B cell (primary cell): Measurements from ENCODE around the gene HNF1B. TPM values are rescaled to one million over a fixed set of nuclear protein-coding genes. Genes with fewer than 3 reads are reported as not detected.

Experiments
- ATAC-seq: fragments of 200-7000 bp; cut with Tn5 transposase; one replicate; pipeline ENCODE4 v1.10.0; 2021; ENCODE audit warnings: low read depth, mild to moderate bottlenecking, moderate number of reproducible peaks, moderate library complexity
- CTCF ChIA-PET: fragments of 350-600 bp; sonication (Branson Sonifier 250); formaldehyde crosslinking; loops from one replicate; lab custom pipeline; 2021; ENCODE audit warnings: antibody characterized with exemption, inconsistent platforms; lab: Charles Lee
- POLR2A ChIA-PET: fragments of 350-600 bp; sonication (Branson Sonifier 250); formaldehyde crosslinking; loops from one replicate; lab custom pipeline; 2021; ENCODE audit warnings: antibody characterized with exemption; lab: Charles Lee
- DNase-seq: peaks from one replicate; pipeline ENCODE4 v3.0.0; 2013
- H2AFZ ChIP-seq: 2 replicates; pipeline ENCODE4 v1.6.1; 2012; ENCODE audit warnings: mild to moderate bottlenecking, low read depth, low read length; ENCODE audit not compliant: insufficient read depth, poor library complexity, severe bottlenecking
- H3K27ac ChIP-seq, 2 donors: 1 replicate in 1 of 2; 2 replicates in 1 of 2; pipeline ENCODE4 v1.5.1; 2012 to 2013; ENCODE audit warnings: low read length in 2 of 2, mild to moderate bottlenecking in 2 of 2, moderate library complexity in 1 of 2
- H3K27me3 ChIP-seq, 4 experiments: fragments of 200-600 bp in 1 of 4; sonication (generic) in 1 of 4; replicated peaks in 1 of 4; 1 replicate in 2 of 4; 2 replicates in 2 of 4; pipeline versions ENCODE4 v1.6.1 to v1.7.0; 2013 to 2016; ENCODE audit warnings: low read length in 3 of 4, mild to moderate bottlenecking in 2 of 4, mixed read lengths in 1 of 4, moderate library complexity in 1 of 4; ENCODE audit not compliant: insufficient read depth in 4 of 4, control insufficient read depth in 3 of 4; ENCODE audit errors: control extremely low read depth in 1 of 4
- H3K36me3 ChIP-seq, 2 experiments: replicated peaks in 1 of 2; 1 replicate in 1 of 2; 2 replicates in 1 of 2; pipeline versions ENCODE4 v1.6.1 to v1.7.1; 2013; ENCODE audit warnings: low read length in 1 of 2; ENCODE audit not compliant: insufficient read depth in 2 of 2, control insufficient read depth in 1 of 2; ENCODE audit errors: control extremely low read depth in 1 of 2, extremely low read depth in 1 of 2
- H3K4me1 ChIP-seq, 2 donors: fragments of 200-600 bp in 1 of 2; sonication (generic) in 1 of 2; 1 replicate in 1 of 2; 2 replicates in 1 of 2; pipeline versions ENCODE4 v1.5.1 to v1.6.1; 2013 to 2017; ENCODE audit warnings: low read length in 2 of 2; ENCODE audit not compliant: control insufficient read depth in 2 of 2, insufficient read depth in 2 of 2
- H3K4me2 ChIP-seq: replicated peaks from 2 replicates; pipeline ENCODE3; 2012; ENCODE audit warnings: mild to moderate bottlenecking, low read depth, low read length; ENCODE audit not compliant: poor library complexity, severe bottlenecking
- H3K4me3 ChIP-seq, 5 experiments: fragments of 200-600 bp in 1 of 5; sonication (generic) in 1 of 5; 1 replicate in 3 of 5; 2 replicates in 2 of 5; pipeline versions ENCODE4 v1.5.1 to v1.7.0; 2011 to 2016; ENCODE audit warnings: low read length in 4 of 5, mild to moderate bottlenecking in 4 of 5, low read depth in 2 of 5, control low read depth in 1 of 5, moderate library complexity in 1 of 5; ENCODE audit not compliant: insufficient read depth in 1 of 5; ENCODE audit errors: control extremely low read depth in 1 of 5, extremely low read depth in 1 of 5
- H3K79me2 ChIP-seq: fragments of 200-600 bp; sonication (generic); one replicate; pipeline ENCODE4 v1.6.0; 2016; ENCODE audit warnings: low read length; ENCODE audit not compliant: control insufficient read depth, insufficient read depth
- H3K9ac ChIP-seq: fragments of 200-600 bp; sonication (generic); 2 replicates; pipeline ENCODE4 v1.6.1; 2017; ENCODE audit warnings: mild to moderate bottlenecking, low read length, moderate library complexity
- H3K9me3 ChIP-seq, 3 donors: one replicate each; pipeline versions ENCODE4 v1.6.1 to v1.7.1; 2013; ENCODE audit warnings: low read length in 2 of 3; ENCODE audit not compliant: control insufficient read depth in 2 of 3, insufficient read depth in 1 of 3; ENCODE audit errors: control extremely low read depth in 1 of 3
- H4K20me1 ChIP-seq: 2 replicates; pipeline ENCODE4 v1.6.0; 2012; ENCODE audit warnings: mild to moderate bottlenecking, low read length; ENCODE audit not compliant: insufficient read depth, control insufficient read depth, poor library complexity, severe bottlenecking
- H3K27ac Mint-ChIP-seq: one replicate; pipeline ENCODE4 v1.8.0; 2021; ENCODE audit warnings: mixed read lengths
- H3K27me3 Mint-ChIP-seq: one replicate; pipeline ENCODE4 v1.8.0; 2021; ENCODE audit warnings: mixed read lengths
- H3K4me1 Mint-ChIP-seq: one replicate; pipeline ENCODE4 v1.8.0; 2021; ENCODE audit warnings: mixed read lengths
- H3K4me3 Mint-ChIP-seq: one replicate; pipeline ENCODE4 v1.8.0; 2021; ENCODE audit warnings: mixed read lengths
- H3K9me3 Mint-ChIP-seq: one replicate; pipeline ENCODE4 v1.8.0; 2022; ENCODE audit warnings: mixed read lengths; ENCODE audit not compliant: insufficient read depth
- EZH2 ChIP-seq: IDR thresholded peaks from 2 replicates; pipeline ENCODE4 v1.6.1; 2012; ENCODE audit warnings: borderline replicate concordance, low read depth, mild to moderate bottlenecking, moderate library complexity, low read length; ENCODE audit not compliant: insufficient read depth, poor library complexity, severe bottlenecking
- WGBS: methylation state at CpG from one replicate; pipeline ENCODE4 v1.1.5; 2013; ENCODE audit warnings: missing lambda C conversion rate; ENCODE audit not compliant: insufficient coverage; 5-methylcytosine and 5-hydroxymethylcytosine counted together
- intact Hi-C: fragments of 100-400 bp; cut with micrococcal nuclease; formaldehyde crosslinking; loops from one replicate; pipeline ENCODE4 v1.10.0; 2022
- polyA plus RNA-seq: library from polyadenylated mRNA; depleted of rRNA; stranded (reverse); fragments of >200 nt; gene quantifications from 2 replicates; pipeline ENCODE4 v1.2.3, GENCODE V29; 2012
- total RNA-seq, 2 donors: library from RNA; stranded (reverse); fragments of 120-200 nt in 1 of 2; gene quantifications; 1 replicate in 1 of 2; 2 replicates in 1 of 2; pipeline versions ENCODE4 v1.2.3 to v1.2.4, GENCODE V29; 2013 to 2022
- TF ChIP-seq, protein P1 (sequence below): fragments of 200-600 bp; IDR thresholded peaks from one replicate; pipeline ENCODE4 v1.8.0; 2022; ENCODE audit warnings: antibody characterized with exemption, mild to moderate bottlenecking

The HNF1B gene
- total and polyA plus RNA-seq, 2 donors (not counting 1 experiment from before 2014, with no cell fraction given): 1.5 TPM; not detected in 1

DNA sequence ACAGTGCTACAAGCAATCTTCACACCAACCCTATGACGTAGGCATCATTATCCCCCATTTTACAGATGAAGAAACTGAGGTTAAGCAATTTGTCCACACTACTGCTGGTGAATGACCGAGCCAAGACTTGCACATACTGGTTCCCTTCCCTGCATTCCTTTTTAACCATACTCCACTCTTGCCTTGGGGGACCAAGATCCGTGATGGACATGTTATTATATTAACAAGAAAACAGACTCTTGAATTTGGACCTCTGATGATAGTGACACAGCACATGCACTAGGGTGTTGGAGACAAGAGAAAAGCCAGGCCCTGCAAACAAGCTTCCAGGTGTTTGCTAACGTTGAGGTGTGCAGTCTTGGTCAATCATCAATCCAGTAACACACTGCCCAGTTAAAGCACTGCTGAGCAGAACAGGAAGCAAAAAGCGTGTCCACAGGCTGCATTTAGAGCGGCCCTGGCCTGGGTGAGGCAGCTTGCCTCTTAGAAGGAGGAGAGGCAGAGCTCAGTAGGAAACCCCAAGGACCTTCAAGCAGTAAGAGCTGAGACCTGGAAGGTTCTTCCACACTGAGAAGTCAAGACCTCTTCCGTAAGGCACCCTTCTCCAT, 36.7 kb downstream of the HNF1B start:
- Histone ChIP-seq H3K4me1 (no peaks in the 10 kb centered on the region), H3K79me2 (no peaks in the 10 kb centered on the region), H3K9me3 (peaks cover 0 to 4% (median 0%) of the 10 kb centered on the region in 3 donors), H3K36me3 (no peaks in the 10 kb centered on the region), H3K27me3 (peaks cover 0 to 18% (median 3%) of the 10 kb centered on the region in 4 experiments), H3K9ac (no peak overlapping the region), H4K20me1 (no peaks in the 10 kb centered on the region), H2AFZ (no peak overlapping the region), H3K27ac (no peak overlapping the region), H3K4me2 (no peak overlapping the region), H3K4me3 (no peak overlapping the region)
- ChIA-PET CTCF (no interaction called here), POLR2A (no interaction called here)
- Mint-ChIP-seq H3K9me3 (no peaks in the 10 kb centered on the region), H3K4me3 (no peak overlapping the region), H3K4me1 (no peaks in the 10 kb centered on the region), H3K27ac (no peak overlapping the region), H3K27me3 (peaks cover 38% of the 10 kb centered on the region)
- DNase-seq (no peak), ATAC-seq (no peak)
- intact Hi-C loops: no loop called here
- WGBS: 80% methylated on average over 5 of the region's 7 CpGs
- TF ChIP-seq EZH2: no peak
- TF ChIP-seq, protein P1, sequence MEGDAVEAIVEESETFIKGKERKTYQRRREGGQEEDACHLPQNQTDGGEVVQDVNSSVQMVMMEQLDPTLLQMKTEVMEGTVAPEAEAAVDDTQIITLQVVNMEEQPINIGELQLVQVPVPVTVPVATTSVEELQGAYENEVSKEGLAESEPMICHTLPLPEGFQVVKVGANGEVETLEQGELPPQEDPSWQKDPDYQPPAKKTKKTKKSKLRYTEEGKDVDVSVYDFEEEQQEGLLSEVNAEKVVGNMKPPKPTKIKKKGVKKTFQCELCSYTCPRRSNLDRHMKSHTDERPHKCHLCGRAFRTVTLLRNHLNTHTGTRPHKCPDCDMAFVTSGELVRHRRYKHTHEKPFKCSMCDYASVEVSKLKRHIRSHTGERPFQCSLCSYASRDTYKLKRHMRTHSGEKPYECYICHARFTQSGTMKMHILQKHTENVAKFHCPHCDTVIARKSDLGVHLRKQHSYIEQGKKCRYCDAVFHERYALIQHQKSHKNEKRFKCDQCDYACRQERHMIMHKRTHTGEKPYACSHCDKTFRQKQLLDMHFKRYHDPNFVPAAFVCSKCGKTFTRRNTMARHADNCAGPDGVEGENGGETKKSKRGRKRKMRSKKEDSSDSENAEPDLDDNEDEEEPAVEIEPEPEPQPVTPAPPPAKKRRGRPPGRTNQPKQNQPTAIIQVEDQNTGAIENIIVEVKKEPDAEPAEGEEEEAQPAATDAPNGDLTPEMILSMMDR: no peak

DNA sequence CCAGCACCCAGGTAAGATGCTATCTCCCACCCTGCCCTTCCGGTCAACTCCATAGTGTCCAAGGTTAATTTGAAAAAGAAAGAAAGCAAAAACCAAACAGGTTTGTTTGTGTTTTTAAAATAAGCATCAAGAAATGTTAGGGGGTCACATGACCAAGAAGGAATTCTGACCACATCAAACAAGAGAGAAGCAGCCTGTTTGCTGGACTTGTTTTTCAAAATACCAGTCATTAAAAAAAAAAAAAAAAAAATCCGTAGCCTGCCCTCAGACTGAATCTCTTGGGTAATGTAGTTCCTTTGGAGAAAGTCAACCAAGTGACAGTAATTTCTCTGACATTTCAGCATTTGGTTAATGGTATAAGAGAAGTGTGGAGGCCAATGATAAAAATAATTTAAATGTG, 38.4 kb downstream of the HNF1B start:
- Histone ChIP-seq H3K9ac (no peak overlapping the region), H4K20me1 (no peaks in the 10 kb centered on the region), H3K27me3 (peaks cover 0 to 17% (median 3%) of the 10 kb centered on the region in 4 experiments), H3K4me1 (peaks cover 0 to 6% of the 10 kb centered on the region in 2 donors), H3K4me3 (no peak overlapping the region), H3K36me3 (no peaks in the 10 kb centered on the region), H2AFZ (no peak overlapping the region), H3K79me2 (no peaks in the 10 kb centered on the region), H3K9me3 (peaks cover 0 to 4% (median 0%) of the 10 kb centered on the region in 3 donors), H3K27ac (no peak overlapping the region), H3K4me2 (no peak overlapping the region)
- TF ChIP-seq EZH2: no peak
- TF ChIP-seq, protein P1: no peak
- ChIA-PET POLR2A (no interaction called here), CTCF (interaction anchor here (7.8 kb wide), 1 partner anchor 84 kb away, joined by 86 read pairs; no protein-coding TSS in a partner anchor)
- no peaks in the 10 kb centered on the region for H3K9me3 Mint-ChIP-seq
- H3K27me3 Mint-ChIP-seq: peaks cover 28% of the 10 kb centered on the region
- ATAC-seq (no peak), DNase-seq (no peak)
- intact Hi-C loops: no loop called here
- no peak overlapping the region for H3K27ac Mint-ChIP-seq
- no peak overlapping the region for H3K4me3 Mint-ChIP-seq
- H3K4me1 Mint-ChIP-seq: peaks cover 6% of the 10 kb centered on the region
- WGBS: no CpG with 5 or more reads among the region's 2 CpGs
